ENCODE measurements around the gene ARHGAP26.
A peak's percentile ranks its signal among the peaks of the same experiment; 100 is the strongest.
"Not testable (repeated sequence)": the region's sequence is repeated elsewhere in the genome, so short reads cannot be mapped to it uniquely, and the experiment has no call there.

ARHGAP26 gene

GRCh38 chr5:142955628-142956027, 185.5 kb downstream of the ARHGAP26 start:
- no peak for DNase-seq (ENCODE audit: low read depth in 1 of 2, low spot score in 1 of 2)

- DNase-seq (ENCODE audit: low read depth in 1 of 2, low spot score in 1 of 2) = no peak
Measured at GRCh38 chr5:142957528-142957927, 187.4 kb downstream of the ARHGAP26 start.

GRCh38 chr5:142958944-142959682, 188.9 kb downstream of the ARHGAP26 start:
- DNase-seq (ENCODE audit: low read depth in 1 of 2, low spot score in 1 of 2) = no peak

GRCh38 chr5:142959683-142960657, 189.8 kb downstream of the ARHGAP26 start:
- DNase-seq (ENCODE audit: low read depth in 1 of 2, low spot score in 1 of 2) = no peak

GRCh38 chr5:142961440-142962173, 191.4 kb downstream of the ARHGAP26 start:
- DNase-seq (ENCODE audit: low read depth in 1 of 2, low spot score in 1 of 2) = no peak

- DNase-seq (ENCODE audit: low read depth in 1 of 2, low spot score in 1 of 2) = no peak
Measured at GRCh38 chr5:142962174-142962533, 192.0 kb downstream of the ARHGAP26 start.

- DNase-seq (ENCODE audit: low read depth in 1 of 2, low spot score in 1 of 2) = not testable (repeated sequence)
Measured at GRCh38 chr5:142965258-142966120, 195.3 kb downstream of the ARHGAP26 start.

- DNase-seq (ENCODE audit: low read depth in 1 of 2, low spot score in 1 of 2) = no peak
Measured at GRCh38 chr5:142966121-142966420, 195.9 kb downstream of the ARHGAP26 start.

GRCh38 chr5:142969186-142969585, 199.0 kb downstream of the ARHGAP26 start:
- DNase-seq (ENCODE audit: low read depth in 1 of 2, low spot score in 1 of 2) = no peak

- DNase-seq (ENCODE audit: low read depth in 1 of 2, low spot score in 1 of 2) = no peak
Measured at GRCh38 chr5:142969624-142970439, 199.7 kb downstream of the ARHGAP26 start.

GRCh38 chr5:142970440-142971030, 200.4 kb downstream of the ARHGAP26 start:
- no peak for DNase-seq (ENCODE audit: low read depth in 1 of 2, low spot score in 1 of 2)

GRCh38 chr5:142971303-142972013, 201.3 kb downstream of the ARHGAP26 start:
- DNase-seq (ENCODE audit: low read depth in 1 of 2, low spot score in 1 of 2) = no peak

GRCh38 chr5:142972064-142972570, 201.9 kb downstream of the ARHGAP26 start:
- no peak for DNase-seq (ENCODE audit: low read depth in 1 of 2, low spot score in 1 of 2)

- no peak for DNase-seq (ENCODE audit: low read depth in 1 of 2, low spot score in 1 of 2)
Measured at GRCh38 chr5:142973932-142974331, 203.8 kb downstream of the ARHGAP26 start.

- DNase-seq (ENCODE audit: low read depth in 1 of 2, low spot score in 1 of 2) = no peak
Measured at GRCh38 chr5:142974409-142974808, 204.2 kb downstream of the ARHGAP26 start.

GRCh38 chr5:142976861-142977260, 206.7 kb downstream of the ARHGAP26 start:
- no peak for DNase-seq (ENCODE audit: low read depth in 1 of 2, low spot score in 1 of 2)

GRCh38 chr5:142977363-142978051, 207.3 kb downstream of the ARHGAP26 start:
- DNase-seq (ENCODE audit: low read depth in 1 of 2, low spot score in 1 of 2) = peak in 1 of 2 donors; percentile 42

GRCh38 chr5:142978252-142978651, 208.1 kb downstream of the ARHGAP26 start:
- DNase-seq (ENCODE audit: low read depth in 1 of 2, low spot score in 1 of 2) = no peak
